ENCODE measurements around the gene KCNJ2. TPM values are rescaled to one million over a fixed set of nuclear protein-coding genes. Genes with fewer than 3 reads are reported as not detected.

The KCNJ2 gene
- total and polyA plus RNA-seq, 2 donors (not counting 1 experiment from before 2014, with no cell fraction given): not detected

DNA sequence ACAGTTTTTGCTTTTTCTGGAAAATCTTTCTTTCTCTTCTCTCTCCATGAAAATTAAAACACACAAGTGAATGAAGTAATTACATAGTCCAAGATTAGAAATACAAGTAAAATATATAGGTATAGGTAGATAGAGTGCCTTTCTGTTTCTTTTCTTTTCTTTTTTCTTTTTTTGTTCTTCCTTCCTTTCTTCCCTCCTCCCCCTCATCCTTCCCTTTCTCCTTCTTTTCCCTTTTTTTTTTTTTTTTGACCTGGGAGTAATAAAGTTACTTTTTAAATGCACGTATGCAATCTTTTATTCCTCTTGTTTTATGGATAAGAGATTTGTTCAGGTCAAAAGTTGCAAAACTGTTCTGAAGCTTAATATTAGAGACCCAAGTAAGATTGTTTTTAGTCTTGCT is 34.6 kb upstream of the KCNJ2 start:
- intact Hi-C loops (cut with micrococcal nuclease): no loop called here
- Histone ChIP-seq H3K4me1 (ENCODE audit: control insufficient read depth in 2 of 2, insufficient read depth in 2 of 2, low read length in 2 of 2) (peaks cover 5 to 8% of the 10 kb centered on the region in 2 donors), H3K79me2 (ENCODE audit: control insufficient read depth, insufficient read depth, low read length) (no peaks in the 10 kb centered on the region), H3K27me3 (replicated peaks in 1 of 4; ENCODE audit: control extremely low read depth in 1 of 4, control insufficient read depth in 3 of 4, insufficient read depth in 4 of 4, low read length in 3 of 4) (no peaks in the 10 kb centered on the region), H3K4me3 (ENCODE audit: control extremely low read depth in 1 of 5, extremely low read depth in 1 of 5, insufficient read depth in 1 of 5, low read depth in 2 of 5, low read length in 4 of 5) (no peak overlapping the region), H3K9ac (ENCODE audit: low read length) (no peak overlapping the region), H3K36me3 (replicated peaks in 1 of 2; ENCODE audit: control extremely low read depth in 1 of 2, control insufficient read depth in 1 of 2, extremely low read depth in 1 of 2, insufficient read depth in 2 of 2, low read length in 1 of 2) (no peaks in the 10 kb centered on the region), H3K9me3 (ENCODE audit: control extremely low read depth in 1 of 3, control insufficient read depth in 2 of 3, insufficient read depth in 1 of 3, low read length in 2 of 3) (peaks cover 0 to 2% (median 0%) of the 10 kb centered on the region in 3 donors), H2AFZ (ENCODE audit: insufficient read depth, low read depth, low read length, poor library complexity, severe bottlenecking) (no peak overlapping the region), H3K4me2 (replicated peaks; ENCODE audit: low read depth, low read length, poor library complexity, severe bottlenecking) (no peak overlapping the region), H3K27ac (ENCODE audit: low read length in 2 of 2) (no peak overlapping the region), H4K20me1 (ENCODE audit: control insufficient read depth, insufficient read depth, low read length, poor library complexity, severe bottlenecking) (no peaks in the 10 kb centered on the region)
- Mint-ChIP-seq H3K27ac (no peak overlapping the region), H3K9me3 (ENCODE audit: insufficient read depth) (no peaks in the 10 kb centered on the region), H3K27me3 (peaks cover 7% of the 10 kb centered on the region), H3K4me1 (peaks cover 15% of the 10 kb centered on the region), H3K4me3 (no peak overlapping the region)
- no peak for DNase-seq
- ATAC-seq (ENCODE audit: low read depth): no peak
- no CpG with 5 or more reads among the region's 1 CpG for WGBS (ENCODE audit: insufficient coverage)
- CTCF ChIA-PET: interaction anchor here (2.1 kb wide), 1 partner anchor 9 kb away, joined by 4 read pairs; no protein-coding TSS in a partner anchor
- TF ChIP-seq EZH2 (IDR thresholded peaks at IDR 0.05; ENCODE audit: borderline replicate concordance, insufficient read depth, low read depth, low read length, poor library complexity, severe bottlenecking) (no peak), CTCF (IDR thresholded peaks at IDR 0.05) (no peak)
- POLR2A ChIA-PET: no interaction called here

DNA sequence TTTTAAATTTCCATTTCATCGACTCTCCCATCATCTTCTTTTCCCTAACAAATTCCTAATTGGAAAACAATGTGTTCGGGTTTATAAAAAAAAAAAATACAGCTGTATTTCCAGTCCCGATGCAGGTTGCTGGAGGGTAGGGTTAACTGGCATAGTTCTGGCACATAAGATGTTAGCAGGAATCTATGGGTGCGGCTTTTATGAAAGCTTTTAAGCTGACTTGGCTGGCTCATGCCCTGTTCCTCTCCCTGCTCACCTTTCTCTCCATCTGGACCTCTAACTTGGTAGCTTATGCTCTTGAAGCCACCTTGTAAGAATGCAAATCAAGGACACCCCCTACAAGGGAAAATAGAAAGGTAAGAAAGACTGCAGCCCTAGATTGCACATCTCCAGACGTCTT is 33.2 kb upstream of the KCNJ2 start:
- Mint-ChIP-seq H3K27ac (no peak overlapping the region), H3K9me3 (ENCODE audit: insufficient read depth) (no peaks in the 10 kb centered on the region), H3K4me3 (no peak overlapping the region), H3K4me1 (peaks cover 15% of the 10 kb centered on the region), H3K27me3 (peaks cover 7% of the 10 kb centered on the region)
- Histone ChIP-seq H2AFZ (ENCODE audit: insufficient read depth, low read depth, low read length, poor library complexity, severe bottlenecking) (no peak overlapping the region), H4K20me1 (ENCODE audit: control insufficient read depth, insufficient read depth, low read length, poor library complexity, severe bottlenecking) (no peaks in the 10 kb centered on the region), H3K27ac (ENCODE audit: low read length in 2 of 2) (no peak overlapping the region), H3K4me1 (ENCODE audit: control insufficient read depth in 2 of 2, insufficient read depth in 2 of 2, low read length in 2 of 2) (peaks cover 5 to 8% of the 10 kb centered on the region in 2 donors), H3K79me2 (ENCODE audit: control insufficient read depth, insufficient read depth, low read length) (no peaks in the 10 kb centered on the region), H3K9me3 (ENCODE audit: control extremely low read depth in 1 of 3, control insufficient read depth in 2 of 3, insufficient read depth in 1 of 3, low read length in 2 of 3) (peaks cover 0 to 2% (median 0%) of the 10 kb centered on the region in 3 donors), H3K4me3 (ENCODE audit: control extremely low read depth in 1 of 5, extremely low read depth in 1 of 5, insufficient read depth in 1 of 5, low read depth in 2 of 5, low read length in 4 of 5) (no peak overlapping the region), H3K4me2 (replicated peaks; ENCODE audit: low read depth, low read length, poor library complexity, severe bottlenecking) (no peak overlapping the region), H3K36me3 (replicated peaks in 1 of 2; ENCODE audit: control extremely low read depth in 1 of 2, control insufficient read depth in 1 of 2, extremely low read depth in 1 of 2, insufficient read depth in 2 of 2, low read length in 1 of 2) (no peaks in the 10 kb centered on the region), H3K27me3 (replicated peaks in 1 of 4; ENCODE audit: control extremely low read depth in 1 of 4, control insufficient read depth in 3 of 4, insufficient read depth in 4 of 4, low read length in 3 of 4) (no peaks in the 10 kb centered on the region), H3K9ac (ENCODE audit: low read length) (no peak overlapping the region)
- WGBS (ENCODE audit: insufficient coverage): no CpG with 5 or more reads among the region's 5 CpGs
- intact Hi-C loops (cut with micrococcal nuclease): no loop called here
- no peak for ATAC-seq (ENCODE audit: low read depth)
- no peak for DNase-seq
- TF ChIP-seq EZH2 (IDR thresholded peaks at IDR 0.05; ENCODE audit: borderline replicate concordance, insufficient read depth, low read depth, low read length, poor library complexity, severe bottlenecking) (no peak), CTCF (IDR thresholded peaks at IDR 0.05) (no peak)
- POLR2A ChIA-PET: no interaction called here
- CTCF ChIA-PET: interaction anchor here (2.1 kb wide), 1 partner anchor 8 kb away, joined by 4 read pairs; no protein-coding TSS in a partner anchor
